GM21786 (cell line): ENCODE measurements around the gene DDI2.
"Not testable (repeated sequence)": the region's sequence is repeated elsewhere in the genome, so short reads cannot be mapped to it uniquely, and the experiment has no call there.

Experiments used
- ATAC-seq: cut with Tn5 transposase; IDR thresholded peaks from one replicate; pipeline ENCODE4 v1.9.1; 2021; ENCODE audit not compliant: unreplicated experiment

The DDI2 gene

GRCh38 chr1:15636436-15636835 is 19.2 kb downstream of the DDI2 start:
- no peak for ATAC-seq

GRCh38 chr1:15637826-15638225 is 20.6 kb downstream of the DDI2 start:
- ATAC-seq, result no peak

GRCh38 chr1:15639262-15639661 is 22.0 kb downstream of the DDI2 start:
- ATAC-seq, result no peak

GRCh38 chr1:15639931-15640330 is 22.7 kb downstream of the DDI2 start:
- ATAC-seq, result no peak

GRCh38 chr1:15640667-15641066 is 23.4 kb downstream of the DDI2 start:
- no peak for ATAC-seq

GRCh38 chr1:15649937-15650336 is 32.7 kb downstream of the DDI2 start:
- no peak for ATAC-seq

GRCh38 chr1:15650433-15650832 is 33.2 kb downstream of the DDI2 start:
- no peak for ATAC-seq

- not testable (repeated sequence) for ATAC-seq
Observed at GRCh38 chr1:15652130-15652529, 34.9 kb downstream of the DDI2 start.

- ATAC-seq, result no peak
Observed at GRCh38 chr1:15654091-15654690, 36.9 kb downstream of the DDI2 start.

- no peak for ATAC-seq
Observed at GRCh38 chr1:15656464-15656863, 39.2 kb downstream of the DDI2 start.

GRCh38 chr1:15657021-15657420 is 39.8 kb downstream of the DDI2 start:
- ATAC-seq, result no peak

GRCh38 chr1:15660151-15660550 is 42.9 kb downstream of the DDI2 start:
- ATAC-seq, result no peak

GRCh38 chr1:15662477-15662876 is 45.2 kb downstream of the DDI2 start:
- ATAC-seq, result no peak

- ATAC-seq, result no peak
Observed at GRCh38 chr1:15663925-15664324, 46.7 kb downstream of the DDI2 start.

- ATAC-seq, result no peak
Observed at GRCh38 chr1:15667362-15667761, 50.1 kb downstream of the DDI2 start.

- no peak for ATAC-seq
Observed at GRCh38 chr1:15668089-15668754, 51.0 kb downstream of the DDI2 start.

GRCh38 chr1:15669074-15669473 is 51.8 kb downstream of the DDI2 start:
- no peak for ATAC-seq

GRCh38 chr1:15669864-15670263 is 52.6 kb downstream of the DDI2 start:
- no peak for ATAC-seq

GRCh38 chr1:15671430-15671829 is 54.2 kb downstream of the DDI2 start:
- ATAC-seq, result no peak

GRCh38 chr1:15674386-15675159 is 57.3 kb downstream of the DDI2 start:
- ATAC-seq, result no peak

GRCh38 chr1:15676010-15676409 is 58.8 kb downstream of the DDI2 start:
- no peak for ATAC-seq
